ENCODE data around the gene ACOX2. TPM values are rescaled to one million over a fixed set of nuclear protein-coding genes. Genes with fewer than 3 reads are reported as not detected.

Gene ACOX2
- total RNA-seq, 2 donors from 2014 or later = 2.3 to 5.9 TPM

DNA sequence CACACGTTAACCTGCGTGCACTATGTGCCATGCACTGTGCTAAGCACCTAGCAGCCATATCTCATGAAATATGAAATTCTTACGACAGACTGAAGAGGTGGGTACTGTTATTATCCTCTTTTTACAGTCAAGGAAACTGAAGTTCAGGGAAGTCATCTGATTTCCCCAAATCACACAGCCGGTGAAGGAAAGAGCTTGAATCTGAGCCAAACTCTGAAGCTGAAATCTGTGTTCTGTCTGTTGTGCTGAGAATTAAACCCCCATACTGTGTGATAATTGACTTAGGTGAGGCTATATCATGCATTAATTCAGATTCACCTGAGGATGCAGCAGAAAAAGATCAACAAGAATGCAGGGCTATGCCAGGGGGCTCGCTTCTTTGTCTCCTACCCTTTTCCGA, 39.7 kb upstream of the ACOX2 start:
- intact Hi-C loops (cut with DNase I) = no loop called here
- Histone ChIP-seq H3K27ac (peak overlapping the region; percentile 11 to 73 (median 64)), H3K27me3 (no peaks in the 10 kb centered on the region), H3K4me3 (no peak overlapping the region), H3K9me3 (no peaks in the 10 kb centered on the region), H3K36me3 (replicated peaks in 1 of 2; ENCODE audit: insufficient read depth in 1 of 2, low read depth in 2 of 2) (no peaks in the 10 kb centered on the region), H3K4me1 (peaks cover 32% of the 10 kb centered on the region)
- TF ChIP-seq, protein P1, sequence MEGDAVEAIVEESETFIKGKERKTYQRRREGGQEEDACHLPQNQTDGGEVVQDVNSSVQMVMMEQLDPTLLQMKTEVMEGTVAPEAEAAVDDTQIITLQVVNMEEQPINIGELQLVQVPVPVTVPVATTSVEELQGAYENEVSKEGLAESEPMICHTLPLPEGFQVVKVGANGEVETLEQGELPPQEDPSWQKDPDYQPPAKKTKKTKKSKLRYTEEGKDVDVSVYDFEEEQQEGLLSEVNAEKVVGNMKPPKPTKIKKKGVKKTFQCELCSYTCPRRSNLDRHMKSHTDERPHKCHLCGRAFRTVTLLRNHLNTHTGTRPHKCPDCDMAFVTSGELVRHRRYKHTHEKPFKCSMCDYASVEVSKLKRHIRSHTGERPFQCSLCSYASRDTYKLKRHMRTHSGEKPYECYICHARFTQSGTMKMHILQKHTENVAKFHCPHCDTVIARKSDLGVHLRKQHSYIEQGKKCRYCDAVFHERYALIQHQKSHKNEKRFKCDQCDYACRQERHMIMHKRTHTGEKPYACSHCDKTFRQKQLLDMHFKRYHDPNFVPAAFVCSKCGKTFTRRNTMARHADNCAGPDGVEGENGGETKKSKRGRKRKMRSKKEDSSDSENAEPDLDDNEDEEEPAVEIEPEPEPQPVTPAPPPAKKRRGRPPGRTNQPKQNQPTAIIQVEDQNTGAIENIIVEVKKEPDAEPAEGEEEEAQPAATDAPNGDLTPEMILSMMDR (IDR thresholded peaks at IDR 0.05) = no peak
- no peak for TF ChIP-seq POLR2A (IDR thresholded peaks at IDR 0.05)
- WGBS, 2 donors = 56 to 74% methylated on average over 6 of the region's 6 CpGs
- DNase-seq = no peak
- no peak for ATAC-seq

DNA sequence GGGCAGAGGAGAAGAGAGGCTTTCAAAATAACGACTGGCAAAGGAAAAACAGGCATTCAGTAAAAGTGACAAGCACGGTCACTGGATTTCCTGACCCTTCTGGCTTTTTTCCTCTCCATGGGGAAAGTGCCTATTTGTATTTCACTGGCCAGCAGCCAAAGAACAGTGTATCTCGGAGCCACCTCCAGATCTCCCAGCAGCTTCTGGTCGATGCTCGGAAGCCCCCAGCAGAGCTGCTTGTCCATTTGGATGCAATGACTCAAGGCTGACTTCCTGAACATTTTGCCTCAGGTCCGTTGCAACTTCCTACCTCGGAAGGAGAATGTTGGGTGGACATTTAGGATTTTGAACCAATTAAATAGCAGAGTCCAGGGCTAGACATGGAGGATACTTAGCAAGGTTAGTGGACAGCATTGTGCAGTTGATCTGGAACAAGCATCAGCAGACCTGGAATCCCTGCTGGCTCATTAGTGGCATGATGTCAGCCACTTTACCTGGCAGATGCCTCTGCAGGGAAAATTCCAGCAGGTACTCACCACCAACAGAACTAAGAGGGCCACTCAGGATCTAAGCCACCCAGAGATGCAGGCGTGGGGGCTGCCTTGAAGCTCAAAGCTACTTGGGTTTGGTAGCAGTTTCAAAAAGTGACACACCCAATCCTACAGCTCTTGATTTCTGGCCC, 39.1 kb upstream of the ACOX2 start:
- H3K27me3 ChIP-seq = no peaks in the 10 kb centered on the region
- no peak overlapping the region for H3K4me3 ChIP-seq
- intact Hi-C loops (cut with DNase I) = no loop called here
- TF ChIP-seq, protein P1 (IDR thresholded peaks at IDR 0.05) = no peak
- TF ChIP-seq POLR2A (IDR thresholded peaks at IDR 0.05) = no peak
- peak; percentile 45 for ATAC-seq
- H3K4me1 ChIP-seq = peaks cover 32% of the 10 kb centered on the region
- H3K9me3 ChIP-seq = no peaks in the 10 kb centered on the region
- H3K27ac ChIP-seq = peak overlapping the region; percentile 11 to 73 (median 64)
- WGBS, 2 donors = 37 to 39% methylated on average over 8 of the region's 8 CpGs
- peak in 3 of 4 donors; percentile 23 to 45 (median 40) for DNase-seq
- H3K36me3 ChIP-seq (replicated peaks in 1 of 2; ENCODE audit: insufficient read depth in 1 of 2, low read depth in 2 of 2) = no peaks in the 10 kb centered on the region

DNA sequence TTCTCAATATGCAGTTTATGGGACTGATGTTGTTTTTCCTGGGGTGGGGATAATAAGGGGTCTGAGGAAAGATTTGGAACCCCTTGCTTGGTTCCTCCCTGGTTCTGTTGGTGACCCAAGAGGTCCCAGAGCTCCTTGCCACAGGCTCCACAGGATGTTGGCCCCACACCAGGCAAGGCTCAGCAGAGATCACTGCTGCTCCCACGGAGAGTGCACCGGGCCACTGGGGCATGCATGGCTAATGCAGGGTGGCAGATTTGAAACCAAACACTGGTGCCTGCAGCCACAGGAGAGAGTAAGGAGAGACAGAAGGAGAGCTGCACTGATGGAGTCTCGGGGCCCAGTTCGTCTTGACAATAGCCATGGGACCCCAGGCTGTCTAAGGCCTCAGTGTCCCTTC, 37.7 kb upstream of the ACOX2 start:
- DNase-seq (no peak), ATAC-seq (no peak)
- Histone ChIP-seq H3K4me1 (peaks cover 32% of the 10 kb centered on the region), H3K4me3 (no peak overlapping the region), H3K27ac (peak overlapping the region in 1 of 4 donors; percentile 70), H3K36me3 (replicated peaks in 1 of 2; ENCODE audit: insufficient read depth in 1 of 2, low read depth in 2 of 2) (no peaks in the 10 kb centered on the region), H3K27me3 (no peaks in the 10 kb centered on the region), H3K9me3 (no peaks in the 10 kb centered on the region)
- intact Hi-C loops (cut with DNase I) = loop anchor here (5.0 kb wide), 1 partner anchor 58 kb away; no protein-coding TSS in a partner anchor
- no peak for TF ChIP-seq POLR2A (IDR thresholded peaks at IDR 0.05)
- TF ChIP-seq, protein P1 (IDR thresholded peaks at IDR 0.05) = no peak
- WGBS, 2 donors = 84 to 91% methylated on average over 4 of the region's 4 CpGs

DNA sequence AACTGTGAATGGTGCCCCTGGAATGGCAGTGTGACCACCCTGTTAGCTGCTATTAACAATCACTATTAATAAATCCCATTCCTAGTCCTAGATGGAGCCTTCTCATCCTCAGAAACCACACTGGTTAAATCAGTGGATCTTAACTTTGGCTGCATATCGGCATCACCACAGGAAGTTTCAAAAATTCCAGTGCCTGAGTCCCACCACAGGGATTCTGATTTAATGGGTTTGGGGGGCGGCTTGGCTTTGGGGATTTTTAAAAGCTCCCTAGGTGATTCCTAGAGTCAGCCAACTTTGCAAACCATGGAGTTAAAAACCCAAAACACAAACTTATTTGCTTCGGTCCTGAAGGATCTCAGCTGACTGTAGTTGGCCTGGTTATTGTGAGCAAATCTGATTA, 37.1 kb upstream of the ACOX2 start:
- Histone ChIP-seq H3K4me3 (no peak overlapping the region), H3K27ac (no peak overlapping the region), H3K36me3 (replicated peaks in 1 of 2; ENCODE audit: insufficient read depth in 1 of 2, low read depth in 2 of 2) (no peaks in the 10 kb centered on the region), H3K9me3 (no peaks in the 10 kb centered on the region), H3K27me3 (no peaks in the 10 kb centered on the region), H3K4me1 (peaks cover 32% of the 10 kb centered on the region)
- DNase-seq (no peak), ATAC-seq (no peak)
- TF ChIP-seq, protein P1 (IDR thresholded peaks at IDR 0.05) = no peak
- TF ChIP-seq POLR2A (IDR thresholded peaks at IDR 0.05) = no peak
- intact Hi-C loops (cut with DNase I) = loop anchor here (5.0 kb wide), 1 partner anchor 58 kb away; no protein-coding TSS in a partner anchor
- 74 to 76% methylated on average over 3 of the region's 3 CpGs for WGBS, 2 donors

DNA sequence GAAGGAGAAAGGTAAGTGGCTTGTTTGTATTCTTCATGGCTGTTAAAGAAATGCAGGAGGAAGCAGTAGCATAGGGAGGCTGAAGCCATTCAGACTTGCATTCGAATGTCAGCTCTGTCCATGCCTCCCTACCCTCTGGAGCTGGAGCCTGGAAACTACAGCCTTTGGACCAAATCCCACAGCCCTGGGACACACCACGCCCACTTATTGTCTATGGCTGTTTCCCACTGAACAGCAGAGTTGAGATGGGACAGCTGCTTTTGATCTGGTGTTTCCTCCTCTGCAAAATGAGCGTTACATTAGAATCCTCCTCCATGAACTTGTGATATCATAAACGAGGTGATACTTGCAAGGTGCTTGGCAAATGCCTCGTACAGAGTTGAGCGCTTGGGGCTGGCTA, 36.6 kb upstream of the ACOX2 start:
- 68 to 80% methylated on average over 6 of the region's 6 CpGs for WGBS, 2 donors
- Histone ChIP-seq H3K27me3 (no peaks in the 10 kb centered on the region), H3K4me3 (no peak overlapping the region), H3K36me3 (replicated peaks in 1 of 2; ENCODE audit: insufficient read depth in 1 of 2, low read depth in 2 of 2) (no peaks in the 10 kb centered on the region), H3K4me1 (peaks cover 32% of the 10 kb centered on the region), H3K9me3 (no peaks in the 10 kb centered on the region), H3K27ac (no peak overlapping the region)
- ATAC-seq (no peak), DNase-seq (no peak)
- intact Hi-C loops (cut with DNase I) = loop anchor here (5.0 kb wide), 1 partner anchor 59 kb away; no protein-coding TSS in a partner anchor
- TF ChIP-seq POLR2A (IDR thresholded peaks at IDR 0.05) = no peak
- TF ChIP-seq, protein P1 (IDR thresholded peaks at IDR 0.05) = no peak

All from body of pancreas (tissue), 4 donors.